Measurements from ENCODE around the gene ZNF691. TPM values are rescaled to one million over a fixed set of nuclear protein-coding genes. Genes with fewer than 3 reads are reported as not detected.
"Not testable (repeated sequence)": the region's sequence is repeated elsewhere in the genome, so short reads cannot be mapped to it uniquely, and the experiment has no call there.

Gene ZNF691
- total RNA-seq, 4 donors from 2014 or later: 2.0 to 9.2 (median 5.5) TPM

GRCh38 chr1:42806593-42806992 is 39.8 kb upstream of the ZNF691 start:
- H3K4me1 ChIP-seq: no peaks in the 10 kb centered on the region
- WGBS, 2 donors: 78 to 87% methylated on average over 5 of the region's 5 CpGs
- H3K9me3 ChIP-seq: no peaks in the 10 kb centered on the region
- H3K36me3 ChIP-seq: peaks cover 0 to 30% (median 0%) of the 10 kb centered on the region in 3 donors
- H3K4me3 ChIP-seq: no peak overlapping the region
- H3K27ac ChIP-seq: no peak overlapping the region
- TF ChIP-seq POLR2A (IDR thresholded peaks at IDR 0.05) (no peak), CTCF (IDR thresholded peaks at IDR 0.05) (no peak)
- intact Hi-C loops (cut with DNase I): no loop called here
- no peak for DNase-seq
- H3K27me3 ChIP-seq: no peaks in the 10 kb centered on the region

- Histone ChIP-seq H3K4me1 (no peaks in the 10 kb centered on the region), H3K27me3 (no peaks in the 10 kb centered on the region), H3K9me3 (no peaks in the 10 kb centered on the region), H3K36me3 (peaks cover 0 to 31% (median 0%) of the 10 kb centered on the region in 3 donors), H3K4me3 (no peak overlapping the region), H3K27ac (no peak overlapping the region)
- TF ChIP-seq CTCF (IDR thresholded peaks at IDR 0.05) (no peak), POLR2A (IDR thresholded peaks at IDR 0.05) (no peak)
- DNase-seq: no peak
- intact Hi-C loops (cut with DNase I): no loop called here
These were observed 39.3 kb upstream of the ZNF691 start for GRCh38 chr1:42807056-42807668.

- 81 to 96% methylated on average over 2 of the region's 3 CpGs for WGBS, 2 donors
- DNase-seq; H3K27ac ChIP-seq; H3K9me3 ChIP-seq; intact Hi-C loops (cut with DNase I); H3K27me3 ChIP-seq; H3K4me3 ChIP-seq: not testable (repeated sequence)
- peaks cover 10 to 30% (median 13%) of the 10 kb centered on the region in 3 donors for H3K4me1 ChIP-seq
- peaks cover 0 to 26% (median 0%) of the 10 kb centered on the region in 3 donors for H3K36me3 ChIP-seq
These were observed 31.6 kb upstream of the ZNF691 start for GRCh38 chr1:42814815-42815214.

- Histone ChIP-seq H3K4me1 (peaks cover 10 to 30% (median 13%) of the 10 kb centered on the region in 3 donors), H3K9me3 (no peaks in the 10 kb centered on the region), H3K27ac (peak overlapping the region; percentile 96 to 99 (median 98)), H3K4me3 (peak overlapping the region; percentile 68 to 88 (median 76)), H3K27me3 (no peaks in the 10 kb centered on the region), H3K36me3 (peaks cover 0 to 18% (median 0%) of the 10 kb centered on the region in 3 donors)
- no peak for TF ChIP-seq CTCF (IDR thresholded peaks at IDR 0.05)
- TF ChIP-seq POLR2A (IDR thresholded peaks at IDR 0.05): no peak
- WGBS, 2 donors: 25 to 29% methylated on average over 7 of the region's 7 CpGs
- intact Hi-C loops (cut with DNase I): no loop called here
- DNase-seq: no peak
These were observed 30.4 kb upstream of the ZNF691 start for GRCh38 chr1:42815941-42816584.

- TF ChIP-seq CTCF (IDR thresholded peaks at IDR 0.05) (no peak), POLR2A (IDR thresholded peaks at IDR 0.05) (peak in 1 of 4 donors; percentile 40)
- peaks cover 0 to 11% (median 0%) of the 10 kb centered on the region in 3 donors for H3K36me3 ChIP-seq
- peak within 1 kb of the TSS; percentile 68 to 88 (median 76) for H3K4me3 ChIP-seq
- H3K27ac ChIP-seq: peak within 1 kb of the TSS; percentile 96 to 99 (median 98)
- DNase-seq: peak; percentile 56
- peaks cover 10 to 30% (median 13%) of the 10 kb centered on the region in 3 donors for H3K4me1 ChIP-seq
- H3K27me3 ChIP-seq: no peaks in the 10 kb centered on the region
- H3K9me3 ChIP-seq: no peaks in the 10 kb centered on the region
- intact Hi-C loops (cut with DNase I): no loop called here
- 5% methylated on average over 5 of the region's 66 CpGs; no CpG with 5 or more reads in 1 of the 2 donors for WGBS, 2 donors
These were observed 29.6 kb upstream of the ZNF691 start, which contains the start of the genes ERMAP and SVBP for GRCh38 chr1:42816585-42817439. Gene ERMAP (plus strand): TSS chr1:42817122. CDS start chr1:42830449, 13,327 bp downstream. Gene SVBP (minus strand): TSS chr1:42817397. CDS start chr1:42816544, 853 bp downstream.

Data from esophagus squamous epithelium (tissue), 5 donors.